GM18909 (cell line): ENCODE results near the gene MALAT1.

ENCODE experiments used
- ATAC-seq: cut with Tn5 transposase; IDR thresholded peaks from one replicate; pipeline ENCODE4 v1.9.1; 2021; ENCODE audit warnings: mild to moderate bottlenecking; ENCODE audit not compliant: unreplicated experiment, poor library complexity

MALAT1 gene

GRCh38 chr11:65478388-65479183 is 20.3 kb upstream of the MALAT1 start:
- ATAC-seq: no peak

- no peak for ATAC-seq
These were observed 19.4 kb upstream of the MALAT1 start for GRCh38 chr11:65479184-65480145.

GRCh38 chr11:65482306-65482850 is 16.5 kb upstream of the MALAT1 start:
- no peak for ATAC-seq

- no peak for ATAC-seq
These were observed 13.0 kb upstream of the MALAT1 start for GRCh38 chr11:65485920-65486219.

- no peak for ATAC-seq
These were observed 12.0 kb upstream of the MALAT1 start for GRCh38 chr11:65486570-65487466.

- no peak for ATAC-seq
These were observed 11.2 kb upstream of the MALAT1 start for GRCh38 chr11:65487467-65488272.

GRCh38 chr11:65488273-65489034 is 10.4 kb upstream of the MALAT1 start:
- no peak for ATAC-seq

- no peak for ATAC-seq
These were observed 9.7 kb upstream of the MALAT1 start for GRCh38 chr11:65489035-65489705.

GRCh38 chr11:65489706-65490320 is 9.0 kb upstream of the MALAT1 start:
- no peak for ATAC-seq

- no peak for ATAC-seq
These were observed 7.7 kb upstream of the MALAT1 start for GRCh38 chr11:65491163-65491465.

- ATAC-seq: no peak
These were observed 7.0 kb upstream of the MALAT1 start for GRCh38 chr11:65491614-65492386.

- ATAC-seq: no peak
These were observed 6.5 kb upstream of the MALAT1 start for GRCh38 chr11:65492387-65492636.

- ATAC-seq: no peak
These were observed 6.0 kb upstream of the MALAT1 start for GRCh38 chr11:65492637-65493366.

GRCh38 chr11:65493367-65494176 is 5.3 kb upstream of the MALAT1 start:
- ATAC-seq: no peak

GRCh38 chr11:65496304-65497140 is 2.3 kb upstream of the MALAT1 start:
- no peak for ATAC-seq
